Measurements from ENCODE around the gene FAM151B. TPM values are rescaled to one million over a fixed set of nuclear protein-coding genes. Genes with fewer than 3 reads are reported as not detected.
A peak's percentile ranks its signal among the peaks of the same experiment; 100 is the strongest.

Gene FAM151B
- total and polyA plus RNA-seq, 2 of the 8 experiments (the other 6 are each of a cell fraction or from before 2014, with no cell fraction given): 0.62 to 1.1 TPM

GRCh38 chr5:80569086-80569960, 81.4 kb downstream of the FAM151B start (continued):
- TF ChIP-seq ATF3 (IDR thresholded peaks at IDR 0.05; ENCODE audit: insufficient read depth, low read depth, low read length) (no peak), TEAD4 (IDR thresholded peaks at IDR 0.05; ENCODE audit: low read depth, low read length) (no peak), POU5F1 (IDR thresholded peaks at IDR 0.05; ENCODE audit: low read depth, low read length) (no peak), TBP (IDR thresholded peaks at IDR 0.05; ENCODE audit: low read depth, low read length) (no peak), PHF8 (conservative IDR thresholded peaks at IDR 0.05; ENCODE audit: low read depth, low read length) (no peak), TAF7 (optimal IDR thresholded peaks at IDR 0.05; ENCODE audit: borderline replicate concordance, low read depth, low read length) (no peak), SIX5 (IDR thresholded peaks at IDR 0.05; ENCODE audit: low read depth, low read length) (no peak), GABPA (IDR thresholded peaks at IDR 0.05; ENCODE audit: borderline replicate concordance, insufficient read depth, low read length) (no peak), CHD2 (IDR thresholded peaks at IDR 0.05; ENCODE audit: low read length) (no peak), EP300 (IDR thresholded peaks at IDR 0.05; ENCODE audit: borderline replicate concordance in 1 of 2, low read depth in 2 of 2, low read length in 2 of 2) (no peak), SIN3A (conservative IDR thresholded peaks at IDR 0.05 in 1 of 2, IDR thresholded peaks at IDR 0.05 in 1 of 2; ENCODE audit: low read depth in 1 of 2, low read length in 2 of 2) (no peak), BACH1 (IDR thresholded peaks at IDR 0.05; ENCODE audit: low read length) (no peak), SAP30 (IDR thresholded peaks at IDR 0.05; ENCODE audit: insufficient read depth, insufficient replicate concordance, low read length) (no peak), FOSL1 (IDR thresholded peaks at IDR 0.05; ENCODE audit: insufficient read depth, low read depth, low read length) (no peak), E2F6 (IDR thresholded peaks at IDR 0.05) (peak; percentile 75; the same call in 1 of the 2 replicates), SUZ12 (IDR thresholded peaks at IDR 0.05; ENCODE audit: low read length) (peak; percentile 73), CREB1 (IDR thresholded peaks at IDR 0.05) (no peak), CHD1 (IDR thresholded peaks at IDR 0.05; ENCODE audit: low read depth, low read length) (no peak)
